IMR-90 (cell line): ENCODE results near the gene DNM1. TPM values are rescaled to one million over a fixed set of nuclear protein-coding genes. Genes with fewer than 3 reads are reported as not detected.

Source experiments
- ATAC-seq: fragments of 200-7000 bp; cut with Tn5 transposase; 2 replicates; pipeline ENCODE4 v1.9.1; 2020; ENCODE audit warnings: low read depth, mild to moderate bottlenecking, moderate library complexity
- BruUV-seq: library from RNA; stranded (reverse); fragments of 400-500 nt; replicated peaks from 2 replicates; lab custom pipeline; 2021; lab: Mats Ljungman, UMichigan
- CTCF ChIA-PET: fragments of 300-600 bp; formaldehyde crosslinking; extraction: SDS; loops from one replicate; lab custom pipeline; 2021; ENCODE audit warnings: antibody characterized with exemption; lab: Yijun Ruan, JAX
- POLR2A ChIA-PET: fragments of 300-600 bp; sonication (Branson Sonifier 250); formaldehyde crosslinking; loops from one replicate; lab custom pipeline; 2022; ENCODE audit warnings: antibody characterized with exemption; ENCODE audit not compliant: unreplicated experiment; lab: Charles Lee
- DNase-seq: peaks from one replicate; pipeline ENCODE4 v3.0.0; 2013
- H2AFZ ChIP-seq: replicated peaks from 2 replicates; pipeline ENCODE3; 2013; ENCODE audit warnings: low read length, mild to moderate bottlenecking; ENCODE audit not compliant: poor library complexity
- H2AK5ac ChIP-seq: 2 replicates; pipeline ENCODE4 v1.6.1; 2013; ENCODE audit warnings: low read depth, low read length, inconsistent platforms
- H2AK9ac ChIP-seq: replicated peaks from 2 replicates; pipeline ENCODE3; 2013; ENCODE audit warnings: mild to moderate bottlenecking, low read depth, low read length, moderate library complexity; ENCODE audit not compliant: poor library complexity
- H2BK120ac ChIP-seq: 2 replicates; pipeline ENCODE4 v1.6.1; 2013; ENCODE audit warnings: low read depth, low read length, inconsistent platforms
- H2BK15ac ChIP-seq: 3 replicates; pipeline ENCODE4 v1.6.1; 2013; ENCODE audit warnings: low read depth, low read length, inconsistent platforms
- H2BK20ac ChIP-seq: 2 replicates; pipeline ENCODE4 v1.6.1; 2013; ENCODE audit warnings: low read depth, mild to moderate bottlenecking, inconsistent platforms, low read length, moderate library complexity
- H2BK5ac ChIP-seq: 2 replicates; pipeline ENCODE4 v1.6.1; 2013; ENCODE audit warnings: mild to moderate bottlenecking, low read depth, low read length, inconsistent platforms; ENCODE audit not compliant: poor library complexity, severe bottlenecking
- H3K14ac ChIP-seq: replicated peaks from 2 replicates; pipeline ENCODE4 v1.6.1; 2013; ENCODE audit warnings: low read depth, low read length, inconsistent platforms
- H3K18ac ChIP-seq: 2 replicates; pipeline ENCODE4 v1.6.1; 2013; ENCODE audit warnings: low read depth, low read length, control low read depth
- H3K23ac ChIP-seq: 2 replicates; pipeline ENCODE4 v1.6.1; 2013; ENCODE audit warnings: low read depth, low read length, inconsistent platforms
- H3K27ac ChIP-seq: 2 replicates; pipeline ENCODE4 v1.5.1; 2013; ENCODE audit warnings: mild to moderate bottlenecking, control low read depth, low read length; ENCODE audit not compliant: insufficient read depth
- H3K27me3 ChIP-seq: 2 replicates; pipeline ENCODE4 v1.6.1; 2013; ENCODE audit warnings: low read length; ENCODE audit not compliant: control insufficient read depth, insufficient read depth
- H3K36me3 ChIP-seq: 2 replicates; pipeline ENCODE4 v1.6.1; 2013; ENCODE audit warnings: low read length, mixed read lengths; ENCODE audit not compliant: control insufficient read depth, insufficient read depth
- H3K4ac ChIP-seq: 2 replicates; pipeline ENCODE4 v1.6.1; 2013; ENCODE audit warnings: low read depth, low read length, inconsistent platforms
- H3K4me1 ChIP-seq: 2 replicates; pipeline ENCODE4 v1.6.1; 2013; ENCODE audit warnings: low read length, mixed read lengths; ENCODE audit not compliant: control insufficient read depth, insufficient read depth
- H3K4me2 ChIP-seq: 2 replicates; pipeline ENCODE4 v1.6.1; 2013; ENCODE audit warnings: low read depth, mild to moderate bottlenecking, control low read depth, low read length, moderate library complexity
- H3K4me3 ChIP-seq: 2 replicates; pipeline ENCODE4 v1.5.1; 2013; ENCODE audit warnings: low read depth, mild to moderate bottlenecking, control low read depth, low read length, moderate library complexity; ENCODE audit not compliant: insufficient read depth
- H3K56ac ChIP-seq: 2 replicates; pipeline ENCODE4 v1.6.1; 2013; ENCODE audit warnings: low read length, inconsistent platforms; ENCODE audit not compliant: insufficient read depth; ENCODE audit errors: extremely low read depth
- H3K79me1 ChIP-seq, 2 experiments: 2 replicates each; pipeline ENCODE4 v1.6.1; 2013; ENCODE audit warnings: low read length in 2 of 2, inconsistent platforms in 1 of 2, low read depth in 1 of 2
- H3K9ac ChIP-seq: 2 replicates; pipeline ENCODE4 v1.6.1; 2013; ENCODE audit warnings: low read depth, low read length, control low read depth
- H3K9me1 ChIP-seq: 2 replicates; pipeline ENCODE4 v1.6.1; 2013; ENCODE audit warnings: low read length, inconsistent platforms; ENCODE audit not compliant: insufficient read depth
- H3K9me3 ChIP-seq: 2 replicates; pipeline ENCODE4 v1.6.1; 2013; ENCODE audit warnings: low read length; ENCODE audit not compliant: control insufficient read depth, insufficient read depth
- H4K20me1 ChIP-seq: 2 replicates; pipeline ENCODE4 v1.6.1; 2013; ENCODE audit warnings: low read length, inconsistent platforms; ENCODE audit not compliant: insufficient read depth
- H4K5ac ChIP-seq: 2 replicates; pipeline ENCODE4 v1.6.1; 2013; ENCODE audit warnings: mild to moderate bottlenecking, low read depth, low read length, control low read depth
- H4K8ac ChIP-seq, 2 experiments: 2 replicates each; pipeline ENCODE4 v1.6.1; 2013; ENCODE audit warnings: low read depth in 2 of 2, low read length in 2 of 2, control low read depth in 1 of 2, inconsistent platforms in 1 of 2
- H4K91ac ChIP-seq: 2 replicates; pipeline ENCODE4 v1.6.1; 2013; ENCODE audit warnings: low read depth, low read length, inconsistent platforms; ENCODE audit not compliant: insufficient read depth
- MAZ ChIP-seq: IDR thresholded peaks from 2 replicates; pipeline ENCODE4 v1.6.1; 2012; ENCODE audit warnings: low read depth, mild to moderate bottlenecking, low read length, improper control_type of control experiment, moderate library complexity, borderline replicate concordance
- NFE2L2 ChIP-seq: fragments of 150-350 bp; IDR thresholded peaks from 2 replicates; pipeline ENCODE4 v1.6.1; 2016; ENCODE audit warnings: low read depth, mild to moderate bottlenecking, low read length
- RFX5 ChIP-seq: IDR thresholded peaks from 2 replicates; pipeline ENCODE4 v1.8.0; 2012; ENCODE audit warnings: low read depth, mild to moderate bottlenecking, low read length, moderate library complexity
- WGBS, 2 experiments: methylation state at CpG; one replicate each; pipeline versions ENCODE4 v1.1.5 to v1.1.7; 2013; ENCODE audit warnings: missing lambda C conversion rate in 2 of 2; ENCODE audit not compliant: insufficient read length in 1 of 2; ENCODE audit errors: extremely low coverage in 2 of 2; 5-methylcytosine and 5-hydroxymethylcytosine counted together
- dilution Hi-C: fragments of 300-500 bp; cut with HindIII; formaldehyde crosslinking; loops from one replicate; pipeline ENCODE4 v1.14.3; 2018; ENCODE audit warnings: low sequenced_read_pairs; ENCODE audit not compliant: unreplicated experiment
- in situ Hi-C: fragments of 300-500 bp; cut with MboI; formaldehyde crosslinking; loops from 3 replicates; pipeline ENCODE4 v1.14.3; 2019; ENCODE audit warnings: low sequenced_read_pairs, inconsistent platforms, mixed read lengths
- intact Hi-C: fragments of 100-400 bp; cut with micrococcal nuclease; formaldehyde crosslinking; loops from 2 replicates; pipeline ENCODE4 v1.10.0; 2022
- polyA plus RNA-seq, 3 experiments: library from polyadenylated mRNA; depleted of rRNA; stranded (reverse); fragments of >200 nt; gene quantifications; 2 replicates each; pipeline ENCODE4 v1.2.3, GENCODE V29; 2012; ENCODE audit warnings: low replicate concordance in 1 of 3
- total RNA-seq: library from RNA; depleted of rRNA; stranded (reverse); fragments of >200 nt; gene quantifications from 2 replicates; pipeline ENCODE4 v1.2.3, GENCODE V29; 2012
- TF ChIP-seq, protein P1 (sequence below): fragments of 150-350 bp; IDR thresholded peaks from 2 replicates; pipeline ENCODE4 v1.6.1; 2017; ENCODE audit warnings: mild to moderate bottlenecking, antibody characterized with exemption, low read length, low read depth

Gene DNM1
- total and polyA plus RNA-seq, 2 of the 4 experiments (the other 2 are of a cell fraction): 13.6 to 17.7 TPM

GRCh38 chr9:128265348-128265847 lies 62.2 kb downstream of the DNM1 start:
- intact Hi-C loops (no loop called here), dilution Hi-C loops (no loop called here), in situ Hi-C loops (no loop called here)
- H4K91ac ChIP-seq: no peak overlapping the region
- no peak overlapping the region for H3K4me3 ChIP-seq
- H3K4ac ChIP-seq: no peak overlapping the region
- no peak overlapping the region for H2BK120ac ChIP-seq
- peaks cover 23 to 60% of the 10 kb centered on the region in 2 experiments; a peak in 3 of 4 replicates for H3K79me1 ChIP-seq
- DNase-seq (no peak), ATAC-seq (no peak)
- ChIA-PET POLR2A (no interaction called here), CTCF (interaction anchor here (1.0 kb wide), 1 partner anchor 11 kb away, joined by 3 read pairs; no protein-coding TSS in a partner anchor)
- H3K4me2 ChIP-seq: no peak overlapping the region
- no peaks in the 10 kb centered on the region for H3K27me3 ChIP-seq
- H4K20me1 ChIP-seq: peaks cover 21% of the 10 kb centered on the region
- WGBS, 2 experiments: 96% methylated on average over 7 of the region's 10 CpGs; no CpG with 5 or more reads in 1 of the 2 experiments
- BruUV-seq: no TSS peak
- no peak overlapping the region for H3K23ac ChIP-seq
- no peak overlapping the region for H3K56ac ChIP-seq
- H2BK5ac ChIP-seq: no peak overlapping the region
- H2AFZ ChIP-seq: no peak overlapping the region
- H3K14ac ChIP-seq: no peak overlapping the region
- H2BK15ac ChIP-seq: no peak overlapping the region
- TF ChIP-seq NFE2L2: no peak
- TF ChIP-seq, protein P1, sequence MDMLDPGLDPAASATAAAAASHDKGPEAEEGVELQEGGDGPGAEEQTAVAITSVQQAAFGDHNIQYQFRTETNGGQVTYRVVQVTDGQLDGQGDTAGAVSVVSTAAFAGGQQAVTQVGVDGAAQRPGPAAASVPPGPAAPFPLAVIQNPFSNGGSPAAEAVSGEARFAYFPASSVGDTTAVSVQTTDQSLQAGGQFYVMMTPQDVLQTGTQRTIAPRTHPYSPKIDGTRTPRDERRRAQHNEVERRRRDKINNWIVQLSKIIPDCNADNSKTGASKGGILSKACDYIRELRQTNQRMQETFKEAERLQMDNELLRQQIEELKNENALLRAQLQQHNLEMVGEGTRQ: no peak
- TF ChIP-seq MAZ: no peak
- TF ChIP-seq RFX5: no peak
- H3K18ac ChIP-seq: no peak overlapping the region
- peaks cover 77% of the 10 kb centered on the region for H3K36me3 ChIP-seq
- no peak overlapping the region for H2AK5ac ChIP-seq
- H2AK9ac ChIP-seq: no peak overlapping the region
- no peaks in the 10 kb centered on the region for H3K4me1 ChIP-seq
- H3K9ac ChIP-seq: no peak overlapping the region
- no peak overlapping the region for H2BK20ac ChIP-seq
- H3K9me3 ChIP-seq: no peaks in the 10 kb centered on the region
- H3K9me1 ChIP-seq: peaks cover 12% of the 10 kb centered on the region
- no peak overlapping the region for H4K5ac ChIP-seq
- no peak overlapping the region for H4K8ac ChIP-seq
- H3K27ac ChIP-seq: no peak overlapping the region
